Measurements from ENCODE around the gene HPSE.

- TF ChIP-seq BHLHE40 (IDR thresholded peaks at IDR 0.05; ENCODE audit: borderline replicate concordance) (no peak), TARDBP (IDR thresholded peaks at IDR 0.05) (no peak), NFRKB (IDR thresholded peaks at IDR 0.05) (no peak), ARNT (IDR thresholded peaks at IDR 0.05) (no peak), PKNOX1 (IDR thresholded peaks at IDR 0.05) (no peak), SUZ12 (IDR thresholded peaks at IDR 0.05) (no peak)
These were observed 50.2 kb downstream of the HPSE start, which contains the start of gene COQ2 for GRCh38 chr4:83284193-83285054.
